Choroid plexus epithelial cell (primary cell): ENCODE measurements around the gene S100B.

ENCODE experiments used
- DNase-seq: peaks from one replicate; pipeline ENCODE4 v3.0.0-alpha.2; 2010; ENCODE audit warnings: low read depth
- H3K4me3 ChIP-seq: 2 replicates; pipeline ENCODE4 v1.5.1; 2011; ENCODE audit warnings: low read depth, mild to moderate bottlenecking, control low read depth, low read length, moderate library complexity
- TF ChIP-seq, protein P1 (sequence below): conservative IDR thresholded peaks from 2 replicates; pipeline ENCODE4 v1.5.1; 2011; ENCODE audit warnings: low read depth, mild to moderate bottlenecking, control low read depth, inconsistent platforms, low read length, moderate library complexity

S100B gene

DNA sequence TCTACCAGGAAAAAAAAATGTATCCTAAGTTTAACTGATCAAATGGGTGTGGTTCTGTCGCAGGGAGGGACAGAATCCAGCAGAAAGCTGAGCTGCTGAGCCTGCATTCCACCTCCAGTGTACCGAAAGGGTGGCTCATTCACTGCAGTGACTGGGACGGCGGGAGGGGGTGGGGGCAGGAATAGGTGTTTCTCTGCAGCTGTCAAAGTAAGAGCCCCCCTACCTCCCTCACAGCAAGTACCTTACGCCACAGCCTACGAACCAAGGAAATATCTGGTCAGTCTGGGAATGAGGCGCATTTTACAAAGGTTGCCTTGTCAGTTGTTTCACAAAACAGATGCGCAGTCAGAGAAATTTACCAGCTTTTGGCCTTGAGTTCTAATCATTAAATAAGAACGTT lies 1.7 kb downstream of the S100B start:
- DNase-seq: no peak
- TF ChIP-seq, protein P1, sequence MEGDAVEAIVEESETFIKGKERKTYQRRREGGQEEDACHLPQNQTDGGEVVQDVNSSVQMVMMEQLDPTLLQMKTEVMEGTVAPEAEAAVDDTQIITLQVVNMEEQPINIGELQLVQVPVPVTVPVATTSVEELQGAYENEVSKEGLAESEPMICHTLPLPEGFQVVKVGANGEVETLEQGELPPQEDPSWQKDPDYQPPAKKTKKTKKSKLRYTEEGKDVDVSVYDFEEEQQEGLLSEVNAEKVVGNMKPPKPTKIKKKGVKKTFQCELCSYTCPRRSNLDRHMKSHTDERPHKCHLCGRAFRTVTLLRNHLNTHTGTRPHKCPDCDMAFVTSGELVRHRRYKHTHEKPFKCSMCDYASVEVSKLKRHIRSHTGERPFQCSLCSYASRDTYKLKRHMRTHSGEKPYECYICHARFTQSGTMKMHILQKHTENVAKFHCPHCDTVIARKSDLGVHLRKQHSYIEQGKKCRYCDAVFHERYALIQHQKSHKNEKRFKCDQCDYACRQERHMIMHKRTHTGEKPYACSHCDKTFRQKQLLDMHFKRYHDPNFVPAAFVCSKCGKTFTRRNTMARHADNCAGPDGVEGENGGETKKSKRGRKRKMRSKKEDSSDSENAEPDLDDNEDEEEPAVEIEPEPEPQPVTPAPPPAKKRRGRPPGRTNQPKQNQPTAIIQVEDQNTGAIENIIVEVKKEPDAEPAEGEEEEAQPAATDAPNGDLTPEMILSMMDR: no peak
- H3K4me3 ChIP-seq: no peak overlapping the region

DNA sequence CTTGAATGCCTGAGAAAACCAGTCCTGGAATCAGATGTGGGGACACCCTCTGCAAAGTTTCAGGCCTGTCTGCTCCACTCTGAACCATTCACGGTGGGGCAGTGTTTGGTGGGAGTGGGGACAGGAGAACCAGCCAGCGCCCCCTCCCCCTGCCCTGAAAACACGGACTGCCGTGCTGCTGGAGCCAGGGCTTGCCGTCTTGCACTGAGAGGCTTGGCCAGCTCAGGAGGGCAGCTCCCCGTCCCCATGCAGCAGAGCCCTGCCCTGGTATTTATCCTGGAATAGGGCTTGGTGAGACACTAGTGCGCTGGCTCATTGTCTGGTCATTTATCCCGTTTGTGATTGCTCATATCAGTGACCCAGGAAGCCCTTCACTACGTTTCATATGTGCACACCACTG lies 3.9 kb downstream of the S100B start:
- no peak overlapping the region for H3K4me3 ChIP-seq
- DNase-seq: no peak
- TF ChIP-seq, protein P1: no peak

DNA sequence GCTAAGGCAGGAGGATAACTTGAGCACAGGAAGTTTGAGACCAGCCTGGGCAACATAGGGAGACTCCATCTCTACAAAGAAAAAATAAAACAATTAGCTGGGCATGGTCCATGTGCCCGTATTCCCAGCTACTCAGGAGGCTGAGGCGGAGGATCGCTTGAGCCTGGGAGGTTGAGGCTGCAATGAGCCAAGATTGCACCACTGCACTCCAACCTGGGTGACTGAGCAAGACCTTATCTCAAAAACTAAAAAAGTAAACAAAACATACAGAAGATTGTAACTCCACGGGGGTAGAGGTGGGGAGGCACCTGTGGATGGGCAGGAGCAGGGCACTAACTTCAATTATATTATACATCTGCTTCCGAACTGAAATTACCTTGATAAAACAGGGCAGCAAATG lies 4.6 kb downstream of the S100B start:
- TF ChIP-seq, protein P1: no peak
- DNase-seq: no peak
- H3K4me3 ChIP-seq: no peak overlapping the region

DNA sequence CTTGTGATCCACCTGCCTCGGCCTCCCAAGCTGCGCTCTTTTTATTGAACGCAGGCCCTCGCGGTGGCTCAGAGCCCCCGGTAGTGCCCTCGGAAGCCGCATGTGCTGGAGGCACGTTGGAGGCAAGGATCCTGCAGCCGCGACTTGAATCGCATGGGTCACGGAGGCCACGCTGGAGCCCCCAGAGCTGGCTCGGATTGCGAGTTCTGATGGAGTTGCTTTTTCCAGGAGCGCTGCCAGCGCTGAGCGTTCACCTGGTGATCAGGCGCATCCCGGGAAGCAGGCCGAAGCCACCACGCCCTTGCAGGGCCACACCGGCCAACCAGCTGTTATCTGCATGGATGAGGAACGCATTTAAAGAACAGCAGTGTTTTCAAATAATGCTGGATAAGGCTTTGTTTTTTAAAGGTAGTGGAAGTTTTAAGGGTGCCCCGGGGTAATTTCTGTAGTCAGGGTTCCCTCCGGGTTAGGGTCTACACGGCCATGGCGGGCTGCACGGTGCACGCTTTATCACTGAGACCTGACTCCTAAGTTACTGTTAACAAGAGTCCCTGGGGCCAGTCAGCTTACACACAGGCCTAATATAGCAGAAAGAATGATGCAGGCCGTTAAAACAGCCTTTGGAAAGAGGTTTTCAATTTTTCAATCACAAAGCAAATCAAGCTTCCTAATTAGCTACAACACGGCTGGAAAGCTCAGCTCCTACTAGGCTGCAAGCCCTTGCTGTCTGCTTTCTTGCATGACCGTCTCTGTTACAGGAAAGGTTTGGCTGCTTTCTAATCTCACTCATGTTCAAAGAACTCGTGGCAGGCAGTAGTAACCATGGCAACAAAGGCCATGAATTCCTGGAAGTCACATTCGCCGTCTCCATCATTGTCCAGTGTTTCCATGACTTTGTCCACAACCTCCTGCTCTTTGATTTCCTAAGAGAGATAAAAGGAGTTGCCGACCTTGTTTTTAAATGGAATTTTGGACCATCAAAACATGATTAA lies 6.0 kb downstream of the S100B start:
- no peak overlapping the region for H3K4me3 ChIP-seq
- peak; percentile 92 for DNase-seq
- TF ChIP-seq, protein P1: no peak

DNA sequence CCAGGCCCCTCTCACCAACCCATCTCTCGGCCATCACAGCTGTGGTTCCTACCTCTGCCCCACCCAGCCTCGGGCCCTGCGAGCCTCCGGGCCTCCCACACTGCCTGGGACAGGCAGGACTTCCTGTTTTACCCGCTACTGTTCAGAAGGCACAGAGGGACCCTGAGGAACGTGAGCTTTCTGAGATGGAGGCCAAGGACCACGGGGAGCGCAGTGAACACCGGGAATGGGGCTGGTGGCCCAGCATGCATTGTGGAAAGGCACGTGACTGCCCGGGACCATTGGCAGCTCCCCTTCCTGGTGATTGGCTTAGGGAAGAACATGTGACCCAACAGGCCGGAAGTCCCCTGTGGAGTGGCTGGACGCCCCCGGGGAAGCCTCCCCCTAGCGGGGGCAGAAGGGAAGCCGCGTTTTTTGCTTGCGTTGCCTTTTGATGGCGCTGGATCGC lies 7.0 kb downstream of the S100B start:
- no peak for DNase-seq
- TF ChIP-seq, protein P1: no peak
- no peak overlapping the region for H3K4me3 ChIP-seq

DNA sequence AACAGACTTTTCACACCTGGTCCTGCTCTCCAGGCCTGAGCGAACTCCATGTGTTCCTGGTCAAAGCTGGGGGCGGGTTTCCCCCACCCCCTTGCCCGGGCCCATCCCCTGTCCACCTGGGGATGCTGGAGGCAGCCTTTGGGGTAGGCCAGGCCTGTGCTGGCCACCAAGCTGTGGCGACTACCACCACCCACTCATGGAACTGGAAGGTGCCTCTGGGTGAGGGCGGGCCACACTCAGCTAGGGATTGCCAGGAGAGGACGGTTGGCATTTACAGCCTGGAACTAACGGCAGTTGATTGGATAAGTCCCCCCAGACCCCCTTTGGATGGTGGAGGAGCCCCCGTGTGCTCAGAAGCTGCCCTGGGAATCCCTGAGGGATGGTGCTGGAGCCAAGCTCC lies 7.9 kb downstream of the S100B start:
- H3K4me3 ChIP-seq: no peak overlapping the region
- TF ChIP-seq, protein P1: no peak
- no peak for DNase-seq

DNA sequence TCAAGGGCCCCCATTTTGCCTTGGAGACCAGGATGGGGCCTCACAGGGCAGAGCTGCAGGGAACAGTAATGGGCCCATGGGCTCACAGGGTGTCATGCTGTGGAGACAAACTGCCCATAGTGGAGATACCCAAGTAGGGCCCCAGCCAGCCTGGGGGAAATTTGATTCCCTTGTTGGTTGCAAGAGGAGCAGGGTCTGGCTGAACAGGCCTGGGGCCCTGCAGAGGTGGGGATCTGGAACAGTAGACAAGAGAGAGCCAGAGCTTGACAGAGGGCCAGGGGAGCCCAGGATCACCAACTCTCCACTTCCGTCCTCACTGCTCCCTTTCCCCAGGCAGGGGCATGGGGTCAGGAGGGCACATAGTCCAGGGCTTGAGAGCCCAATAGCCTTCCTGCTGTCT lies 8.7 kb downstream of the S100B start:
- no peak overlapping the region for H3K4me3 ChIP-seq
- TF ChIP-seq, protein P1: no peak

More for the DNA sequence above, 8.7 kb downstream of the S100B start:
- DNase-seq: no peak
